ENCODE results near the gene FGD6. TPM values are rescaled to one million over a fixed set of nuclear protein-coding genes. Genes with fewer than 3 reads are reported as not detected.

The FGD6 gene
- total RNA-seq, 6 donors from 2014 or later: 14.7 to 36.1 (median 20.2) TPM

GRCh38 chr12:95131589-95132340, 85.5 kb downstream of the FGD6 start:
- peak overlapping the region; percentile 3 to 78 (median 35) for H3K27ac ChIP-seq
- H3K9me3 ChIP-seq: no peaks in the 10 kb centered on the region
- no peak for DNase-seq
- peak in 1 of 2 donors; percentile 71 for ATAC-seq (ENCODE audit: low FRiP score in 2 of 2)
- TF ChIP-seq POLR2A (IDR thresholded peaks at IDR 0.05) (no peak), CTCF (IDR thresholded peaks at IDR 0.05) (no peak), EP300 (IDR thresholded peaks at IDR 0.05) (no peak), POLR2AphosphoS5 (IDR thresholded peaks at IDR 0.05) (no peak)
- H3K27me3 ChIP-seq: no peaks in the 10 kb centered on the region
- H3K4me1 ChIP-seq: peaks cover 13 to 34% (median 24%) of the 10 kb centered on the region in 4 donors
- peaks cover 0 to 6% (median 0%) of the 10 kb centered on the region in 4 donors for H3K36me3 ChIP-seq
- H3K4me3 ChIP-seq: no peak overlapping the region
- WGBS, 2 donors: 71 to 73% methylated on average over 10 of the region's 10 CpGs

GRCh38 chr12:95130096-95130495, 87.2 kb downstream of the FGD6 start:
- TF ChIP-seq POLR2AphosphoS5 (IDR thresholded peaks at IDR 0.05): no peak
- TF ChIP-seq POLR2A (IDR thresholded peaks at IDR 0.05): no peak
- TF ChIP-seq EP300 (IDR thresholded peaks at IDR 0.05): no peak
- TF ChIP-seq CTCF (IDR thresholded peaks at IDR 0.05): no peak
- ATAC-seq (ENCODE audit: low FRiP score in 2 of 2) (no peak), DNase-seq (no peak)
- Histone ChIP-seq H3K27ac (peak overlapping the region in 2 of 4 donors; percentile 14 to 53), H3K27me3 (no peaks in the 10 kb centered on the region), H3K9me3 (no peaks in the 10 kb centered on the region), H3K4me1 (peaks cover 10 to 34% (median 24%) of the 10 kb centered on the region in 4 donors), H3K4me3 (no peak overlapping the region), H3K36me3 (peaks cover 0 to 9% (median 0%) of the 10 kb centered on the region in 4 donors)
- WGBS, 2 donors: 45 to 60% methylated on average over 1 of the region's 1 CpG

GRCh38 chr12:95129115-95129514, 88.2 kb downstream of the FGD6 start:
- Histone ChIP-seq H3K9me3 (no peaks in the 10 kb centered on the region), H3K27me3 (no peaks in the 10 kb centered on the region), H3K4me1 (peaks cover 17 to 28% (median 24%) of the 10 kb centered on the region in 4 donors), H3K4me3 (no peak overlapping the region), H3K36me3 (peaks cover 0 to 7% (median 0%) of the 10 kb centered on the region in 4 donors), H3K27ac (peak overlapping the region in 1 of 4 donors; percentile 10)
- DNase-seq: no peak
- TF ChIP-seq POLR2AphosphoS5 (IDR thresholded peaks at IDR 0.05): no peak
- TF ChIP-seq CTCF (IDR thresholded peaks at IDR 0.05): no peak
- TF ChIP-seq EP300 (IDR thresholded peaks at IDR 0.05): no peak
- TF ChIP-seq POLR2A (IDR thresholded peaks at IDR 0.05): no peak
- ATAC-seq (ENCODE audit: low FRiP score in 2 of 2): no peak
- 91 to 97% methylated on average over 2 of the region's 2 CpGs for WGBS, 2 donors

GRCh38 chr12:95126736-95127135, 90.5 kb downstream of the FGD6 start:
- Histone ChIP-seq H3K4me1 (peaks cover 7 to 12% (median 9%) of the 10 kb centered on the region in 4 donors), H3K9me3 (no peaks in the 10 kb centered on the region), H3K27ac (no peak overlapping the region), H3K4me3 (no peak overlapping the region), H3K36me3 (peaks cover 0 to 7% (median 0%) of the 10 kb centered on the region in 4 donors), H3K27me3 (no peaks in the 10 kb centered on the region)
- WGBS, 2 donors: 77 to 91% methylated on average over 3 of the region's 3 CpGs
- no peak for DNase-seq
- ATAC-seq (ENCODE audit: low FRiP score in 2 of 2): no peak
- TF ChIP-seq POLR2A (IDR thresholded peaks at IDR 0.05) (no peak), CTCF (IDR thresholded peaks at IDR 0.05) (no peak), POLR2AphosphoS5 (IDR thresholded peaks at IDR 0.05) (no peak), EP300 (IDR thresholded peaks at IDR 0.05) (no peak)

Measured in upper lobe of left lung (tissue), 6 donors.